K562 (cell line): Measurements from ENCODE around the gene URI1. TPM values are rescaled to one million over a fixed set of nuclear protein-coding genes. Genes with fewer than 3 reads are reported as not detected.

ENCODE experiments used
- AFF1 ChIP-seq, 2 experiments: fragments of 450-650 bp; IDR thresholded peaks; 2 replicates each; pipeline ENCODE4 v1.6.1; 2018; ENCODE audit warnings: mild to moderate bottlenecking in 2 of 2, low read depth in 1 of 2; ENCODE audit not compliant: partially characterized antibody in 2 of 2
- BHLHE40 ChIP-seq: IDR thresholded peaks from 2 replicates; pipeline ENCODE4 v1.6.1; 2011; ENCODE audit warnings: low read length, improper control_type of control experiment
- EP300 ChIP-seq: IDR thresholded peaks from 2 replicates; pipeline ENCODE4 v1.6.1; 2012; ENCODE audit warnings: low read length, improper control_type of control experiment
- ETS1 ChIP-seq: conservative IDR thresholded peaks from 2 replicates; pipeline ENCODE4 v1.6.1; 2011; ENCODE audit warnings: low read depth, mild to moderate bottlenecking, low read length; ENCODE audit not compliant: control insufficient read depth
- JUND ChIP-seq, 2 experiments: IDR thresholded peaks; 2 replicates in 1 of 2; 3 replicates in 1 of 2; pipeline ENCODE4 v1.6.1; 2011; ENCODE audit warnings: borderline replicate concordance in 2 of 2, low read depth in 2 of 2, low read length in 2 of 2, improper control_type of control experiment in 1 of 2, missing biosample characterization in 1 of 2, missing genetic modification characterization in 1 of 2, missing genetic modification reagents in 1 of 2
- MLLT1 ChIP-seq, 2 experiments: fragments of 450-650 bp; IDR thresholded peaks; 2 replicates each; pipeline ENCODE4 v1.6.1; 2016
- MXI1 ChIP-seq: IDR thresholded peaks from 2 replicates; pipeline ENCODE4 v1.6.1; 2011; ENCODE audit warnings: low read depth, mild to moderate bottlenecking, improper control_type of control experiment, low read length
- NCOA2 ChIP-seq, 2 experiments: fragments of 450-650 bp; IDR thresholded peaks; 2 replicates each; pipeline ENCODE4 v1.6.1; 2018; ENCODE audit warnings: mild to moderate bottlenecking in 2 of 2, moderate library complexity in 1 of 2; ENCODE audit not compliant: partially characterized antibody in 2 of 2
- PBX2 ChIP-seq, 2 experiments: IDR thresholded peaks in 1 of 2; conservative IDR thresholded peaks in 1 of 2; 2 replicates each; pipeline ENCODE4 v1.6.1; 2016; ENCODE audit warnings: low read depth in 2 of 2, mild to moderate bottlenecking in 1 of 2, missing compliant biosample characterization in 1 of 2, missing genetic modification characterization in 1 of 2, moderate library complexity in 1 of 2
- PRMT5 ChIP-seq: sonication (generic); formaldehyde crosslinking; IDR thresholded peaks from 2 replicates; pipeline ENCODE4 v1.5.0; 2020; ENCODE audit warnings: missing genetic modification reagents
- THAP12 ChIP-seq: fragments of 250-450 bp; sonication (Bioruptor Pico); IDR thresholded peaks from 2 replicates; pipeline ENCODE4 v1.9.0; 2021; ENCODE audit warnings: mild to moderate bottlenecking, inconsistent platforms
- ZNF584 ChIP-seq: fragments of 200-800 bp; sonication (Bioruptor generic); IDR thresholded peaks from 2 replicates; pipeline ENCODE4 v1.6.1; 2016; ENCODE audit warnings: low read depth, mild to moderate bottlenecking, missing genetic modification characterization, missing compliant biosample characterization
- polyA plus RNA-seq, 8 experiments: library from polyadenylated mRNA; depleted of rRNA in 4 of 8; stranded (reverse) in 5 of 8; unstranded in 3 of 8; fragments of >200 nt; fragmentation: Nextera tagmentation in 2 of 8; fragmentation: Illumina TruSeq in 1 of 8; extraction: Ambion mirVana in 2 of 8; extraction: Trizol in 1 of 8; gene quantifications; 2 replicates each; pipeline versions ENCODE4 v1.2.1 to v1.2.3, GENCODE V29; 2011 to 2014; ENCODE audit warnings: inconsistent platforms in 1 of 8, missing spikeins in 1 of 8
- total RNA-seq, 7 experiments: library from RNA; depleted of rRNA in 6 of 7; stranded (reverse); fragments of >200 nt in 6 of 7; fragmentation: Illumina TruSeq in 2 of 7; extraction: Trizol in 2 of 7; gene quantifications; 2 replicates each; pipeline versions ENCODE4 v1.2.1 to v1.2.3, GENCODE V29; 2011 to 2021; ENCODE audit warnings: low replicate concordance in 1 of 7

URI1 gene
- total and polyA plus RNA-seq, 9 of the 15 experiments (the other 6 are each of a cell fraction or from before 2014, with no cell fraction given): 16.9 to 87.4 (median 63.9) TPM

- TF ChIP-seq AFF1 (IDR thresholded peaks at IDR 0.05; ENCODE audit: low read depth in 1 of 2, partially characterized antibody in 2 of 2) (peak in 1 of 2 experiments; percentile 78), ETS1 (0 out of 2 replicates have a peak, but pooled peaks have one; percentile 29), MLLT1 (IDR thresholded peaks at IDR 0.05) (peak in 1 of 2 experiments; percentile 43; a peak in 1 of 4 replicates), JUND (IDR thresholded peaks at IDR 0.05; ENCODE audit: borderline replicate concordance, low read depth, low read length) (peak; percentile 87), JUND (tag; IDR thresholded peaks at IDR 0.05; ENCODE audit: borderline replicate concordance, low read depth, low read length) (peak; percentile 79; the same call in 1 of the 3 replicates), ZNF584 (CRISPR knock-in tag) (0 out of 2 replicates have a peak, but pooled peaks have one; percentile 67), NCOA2 (IDR thresholded peaks at IDR 0.05; ENCODE audit: partially characterized antibody in 2 of 2) (peak in 1 of 2 experiments; percentile 64), THAP12 (CRISPR knock-in tag) (no peak), PRMT5 (CRISPR knock-in tag) (no peak), BHLHE40 (peak; percentile 98), MXI1 (peak; percentile 70; the same call in 1 of the 2 replicates), PBX2 (CRISPR knock-in tag; IDR thresholded peaks at IDR 0.05; ENCODE audit: low read depth) (peak; percentile 82), PBX2 (tag; conservative IDR thresholded peaks at IDR 0.05; ENCODE audit: low read depth) (peak; percentile 99), EP300 (peak; percentile 97)
Measured at GRCh38 chr19:29893606-29894284, 48.3 kb upstream of the URI1 start (continued).
